Cardiac fibroblast (primary cell): Measurements from ENCODE around the gene OBSCN.

Source experiments
- DNase-seq, 2 donors: peaks; one replicate each; pipeline versions ENCODE4 v3.0.0 to v3.0.0-alpha.2; 2010; ENCODE audit warnings: low read depth in 2 of 2
- H3K4me3 ChIP-seq, 2 donors: replicated peaks in 1 of 2; 1 replicate in 1 of 2; 2 replicates in 1 of 2; pipeline ENCODE4 v1.5.1; 2011; ENCODE audit warnings: low read depth in 2 of 2, low read length in 2 of 2, mild to moderate bottlenecking in 2 of 2, moderate library complexity in 1 of 2
- TF ChIP-seq, protein P1 (sequence below): IDR thresholded peaks from one replicate; pipeline ENCODE4 v1.5.1; 2011; ENCODE audit warnings: low read depth, mild to moderate bottlenecking, low read length, inconsistent platforms

OBSCN gene

DNA sequence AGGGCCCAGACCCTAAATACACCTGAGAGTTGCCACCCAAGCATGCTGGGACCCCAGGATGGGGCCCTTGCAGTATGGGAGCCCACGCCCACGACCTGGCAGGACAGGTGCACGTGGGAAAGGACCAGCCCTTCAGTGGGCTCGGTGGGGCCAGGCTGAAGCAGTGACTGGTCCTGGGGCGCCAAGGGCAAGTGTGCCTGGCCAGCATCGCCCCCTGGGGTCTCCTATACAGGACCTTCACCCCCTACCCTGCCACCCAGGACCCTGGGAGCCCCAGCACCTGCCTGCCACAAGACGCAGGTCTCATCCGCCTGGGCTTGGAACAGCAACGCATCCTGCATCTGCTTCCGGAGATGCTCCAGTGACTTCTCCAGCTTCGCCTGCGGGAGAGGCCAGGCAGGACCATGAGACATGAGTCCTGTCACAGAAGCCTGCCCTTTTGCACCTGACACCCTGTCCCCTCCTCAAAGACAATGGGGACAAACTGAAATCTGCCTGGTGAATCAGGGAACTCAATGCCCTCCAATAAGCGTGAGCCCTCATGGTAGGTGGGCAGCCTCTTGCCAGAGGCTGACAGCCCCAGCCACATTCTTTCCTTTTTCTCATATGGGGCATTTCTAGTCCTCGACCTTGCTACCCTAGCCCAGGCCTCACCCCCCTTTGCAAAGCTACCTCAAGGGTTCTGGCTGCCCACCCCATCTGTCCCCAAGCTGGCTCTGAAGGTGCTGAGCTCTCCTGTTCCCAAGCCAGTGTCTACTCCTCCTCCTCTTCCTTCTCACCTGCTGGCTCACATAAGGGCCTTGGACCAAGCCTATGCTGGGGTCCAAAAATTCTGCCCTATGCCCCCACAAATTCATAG lies 194.2 kb downstream of the OBSCN start:
- no peak overlapping the region for H3K4me3 ChIP-seq
- TF ChIP-seq, protein P1, sequence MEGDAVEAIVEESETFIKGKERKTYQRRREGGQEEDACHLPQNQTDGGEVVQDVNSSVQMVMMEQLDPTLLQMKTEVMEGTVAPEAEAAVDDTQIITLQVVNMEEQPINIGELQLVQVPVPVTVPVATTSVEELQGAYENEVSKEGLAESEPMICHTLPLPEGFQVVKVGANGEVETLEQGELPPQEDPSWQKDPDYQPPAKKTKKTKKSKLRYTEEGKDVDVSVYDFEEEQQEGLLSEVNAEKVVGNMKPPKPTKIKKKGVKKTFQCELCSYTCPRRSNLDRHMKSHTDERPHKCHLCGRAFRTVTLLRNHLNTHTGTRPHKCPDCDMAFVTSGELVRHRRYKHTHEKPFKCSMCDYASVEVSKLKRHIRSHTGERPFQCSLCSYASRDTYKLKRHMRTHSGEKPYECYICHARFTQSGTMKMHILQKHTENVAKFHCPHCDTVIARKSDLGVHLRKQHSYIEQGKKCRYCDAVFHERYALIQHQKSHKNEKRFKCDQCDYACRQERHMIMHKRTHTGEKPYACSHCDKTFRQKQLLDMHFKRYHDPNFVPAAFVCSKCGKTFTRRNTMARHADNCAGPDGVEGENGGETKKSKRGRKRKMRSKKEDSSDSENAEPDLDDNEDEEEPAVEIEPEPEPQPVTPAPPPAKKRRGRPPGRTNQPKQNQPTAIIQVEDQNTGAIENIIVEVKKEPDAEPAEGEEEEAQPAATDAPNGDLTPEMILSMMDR = no peak
- no peak for DNase-seq

DNA sequence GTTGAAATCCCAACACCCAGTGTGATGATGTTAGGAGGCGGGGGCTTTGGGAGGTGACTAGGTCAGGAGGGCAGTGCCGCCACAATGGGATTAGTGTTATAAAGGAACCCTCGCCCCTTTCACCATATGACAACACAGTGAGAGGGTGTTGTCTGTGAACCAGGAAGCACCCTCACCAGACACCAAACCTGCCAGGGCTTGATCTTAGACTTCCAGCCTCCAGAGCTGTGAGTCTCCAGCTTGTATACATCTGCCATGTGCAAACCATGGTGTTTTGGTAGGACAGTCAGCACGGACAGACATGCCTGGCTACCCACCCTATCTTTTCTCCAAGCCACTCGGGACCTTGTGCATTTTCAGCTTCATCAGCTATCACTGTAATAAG lies 194.8 kb downstream of the OBSCN start:
- TF ChIP-seq, protein P1 = no peak
- no peak for DNase-seq
- no peak overlapping the region for H3K4me3 ChIP-seq

DNA sequence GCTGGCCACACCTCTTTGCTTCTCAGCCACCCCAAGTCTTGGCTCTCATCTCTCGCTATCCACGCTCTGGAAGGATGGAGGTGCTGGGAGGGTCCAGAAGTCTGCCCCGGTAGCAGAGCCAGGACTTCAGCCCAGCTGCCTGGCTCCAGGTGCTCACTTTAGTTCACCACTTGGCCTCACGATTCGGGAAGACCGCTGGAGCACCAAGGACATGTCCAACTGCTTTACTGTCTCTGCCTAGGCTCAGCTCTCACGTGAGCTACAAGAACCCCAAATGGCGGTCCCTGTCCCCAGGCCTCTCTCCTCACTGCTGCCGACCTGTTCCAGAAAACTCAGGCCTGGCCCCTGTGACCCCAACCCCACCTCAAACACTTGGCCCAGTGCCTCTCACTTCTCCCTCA lies 195.4 kb downstream of the OBSCN start:
- H3K4me3 ChIP-seq = no peak overlapping the region
- DNase-seq = no peak
- TF ChIP-seq, protein P1 = no peak

DNA sequence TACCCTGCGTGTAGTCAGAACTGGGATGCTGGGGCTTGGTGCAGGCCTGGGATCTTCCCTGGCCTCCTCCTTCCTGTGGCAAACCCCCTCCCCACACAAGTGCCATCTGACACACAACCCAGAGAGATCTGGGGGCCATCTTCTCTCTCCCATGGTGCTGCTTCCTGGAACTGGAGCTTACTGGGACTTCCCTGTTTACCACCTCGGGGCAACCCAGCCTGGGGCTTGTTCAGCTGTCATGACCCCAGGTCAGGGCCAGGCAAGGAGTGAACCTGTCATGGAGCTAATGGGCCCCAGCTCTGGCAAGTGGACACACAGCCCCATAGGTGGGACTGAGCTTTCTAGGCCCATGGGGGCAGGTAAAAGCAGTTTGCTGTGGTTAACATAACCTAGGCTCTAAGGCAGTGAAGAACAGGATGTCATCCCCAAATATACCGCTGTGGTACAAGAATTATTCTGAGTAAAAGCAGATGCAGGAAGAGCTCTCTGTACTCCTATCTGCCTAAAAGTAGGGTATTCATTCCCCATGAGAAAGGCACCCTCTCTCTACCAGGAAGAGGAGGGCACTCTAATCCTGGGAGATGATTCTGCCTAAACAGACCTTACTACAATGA lies 196.4 kb downstream of the OBSCN start:
- H3K4me3 ChIP-seq = no peak overlapping the region
- no peak for DNase-seq
- TF ChIP-seq, protein P1 = no peak

DNA sequence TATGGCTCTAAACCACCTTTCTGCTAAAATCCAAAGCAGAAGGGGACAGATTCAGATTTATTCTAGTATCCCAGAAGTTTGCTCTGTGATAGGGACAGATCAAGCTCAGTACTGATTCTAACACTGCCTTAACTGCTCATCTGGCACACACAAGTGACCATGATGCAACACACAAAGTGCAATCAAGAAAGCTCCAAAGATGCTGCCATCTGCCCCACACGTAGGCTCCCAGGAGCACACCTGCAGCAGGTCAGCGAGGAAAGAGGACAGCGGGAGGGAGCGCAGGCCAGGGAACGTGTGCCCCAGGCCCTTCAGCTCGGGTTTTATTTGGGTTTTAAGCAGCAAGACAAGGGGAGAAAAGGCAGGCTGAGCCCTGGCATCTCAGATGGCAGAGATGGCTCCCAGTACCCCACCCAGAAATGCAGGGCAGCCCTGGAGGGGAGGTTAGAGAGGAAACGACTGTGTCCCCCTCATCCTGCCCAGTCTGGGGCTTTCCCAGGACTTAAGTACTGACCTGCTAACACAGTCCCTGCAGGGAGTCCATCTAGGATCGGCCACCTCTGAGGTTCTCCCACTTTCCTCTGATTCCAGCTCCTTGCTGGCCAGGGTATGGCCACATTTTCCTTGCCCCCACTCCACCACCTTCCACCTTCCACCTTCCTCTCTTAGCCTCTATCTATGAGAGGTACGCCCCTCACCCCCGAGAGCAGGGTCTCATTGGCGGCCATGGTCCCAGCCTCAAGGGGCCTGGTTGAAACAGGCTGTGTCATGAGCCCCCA lies 197.5 kb downstream of the OBSCN start:
- TF ChIP-seq, protein P1 = no peak
- peak in 1 of 2 donors; percentile 17 for DNase-seq

DNA sequence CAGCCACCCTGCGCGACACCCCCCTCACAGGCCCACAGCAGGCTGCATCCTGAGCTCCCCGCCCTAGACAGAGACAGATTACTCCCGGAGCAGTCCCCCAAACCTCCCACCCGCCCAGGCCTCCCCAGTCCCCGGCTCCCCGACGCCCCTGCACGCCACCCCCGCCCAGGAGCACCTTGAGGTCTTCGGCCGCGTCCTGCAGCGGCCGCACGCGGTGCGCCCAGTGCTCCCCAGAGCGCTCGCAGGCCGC lies 198.1 kb downstream of the OBSCN start:
- TF ChIP-seq, protein P1 = no peak
- no peak for DNase-seq

More for the DNA sequence above, 197.5 kb downstream of the OBSCN start:
- H3K4me3 ChIP-seq = peak overlapping the region; percentile 92 to 93

More for the DNA sequence above, 198.1 kb downstream of the OBSCN start:
- H3K4me3 ChIP-seq = peak overlapping the region; percentile 92 to 93
